H9 (cell line): ENCODE measurements around the gene MAD1L1. TPM values are rescaled to one million over a fixed set of nuclear protein-coding genes. Genes with fewer than 3 reads are reported as not detected.

ENCODE experiments used
- DNase-seq: peaks from one replicate; pipeline ENCODE4 v3.0.0-alpha.2; 2017
- H2AFZ ChIP-seq: one replicate; pipeline ENCODE4 v1.6.1; 2013; ENCODE audit warnings: mild to moderate bottlenecking, low read length, control low read depth, moderate library complexity
- H2AK5ac ChIP-seq: 2 replicates; pipeline ENCODE4 v1.6.1; 2013; ENCODE audit warnings: low read length, control low read depth, mixed read lengths; ENCODE audit not compliant: insufficient read length
- H2BK120ac ChIP-seq: one replicate; pipeline ENCODE4 v1.6.1; 2013; ENCODE audit warnings: low read depth, mild to moderate bottlenecking, low read length, control low read depth, inconsistent platforms; ENCODE audit not compliant: poor library complexity, severe bottlenecking
- H2BK12ac ChIP-seq: 2 replicates; pipeline ENCODE4 v1.6.1; 2013; ENCODE audit warnings: low read length, control low read depth, mixed read lengths, low read depth; ENCODE audit not compliant: insufficient read length
- H2BK15ac ChIP-seq: 2 replicates; pipeline ENCODE4 v1.6.1; 2013; ENCODE audit warnings: low read depth, low read length, control low read depth
- H2BK20ac ChIP-seq: one replicate; pipeline ENCODE4 v1.6.1; 2013; ENCODE audit warnings: low read depth, mild to moderate bottlenecking, low read length, control low read depth, inconsistent platforms; ENCODE audit not compliant: poor library complexity, severe bottlenecking
- H2BK5ac ChIP-seq: 2 replicates; pipeline ENCODE4 v1.6.1; 2013; ENCODE audit warnings: low read length, control low read depth, mixed read lengths; ENCODE audit not compliant: insufficient read length
- H3K14ac ChIP-seq: 2 replicates; pipeline ENCODE4 v1.6.1; 2013; ENCODE audit warnings: low read length, control low read depth; ENCODE audit not compliant: insufficient read depth
- H3K18ac ChIP-seq: 2 replicates; pipeline ENCODE4 v1.6.1; 2013; ENCODE audit warnings: low read depth, mild to moderate bottlenecking, mixed read lengths, low read length, control low read depth; ENCODE audit not compliant: insufficient read length
- H3K23ac ChIP-seq: 2 replicates; pipeline ENCODE4 v1.6.1; 2013; ENCODE audit warnings: low read length, control low read depth, mixed read lengths, low read depth; ENCODE audit not compliant: insufficient read length
- H3K23me2 ChIP-seq: 2 replicates; pipeline ENCODE4 v1.6.1; 2013; ENCODE audit warnings: low read depth, mild to moderate bottlenecking, mixed read lengths, low read length, control low read depth; ENCODE audit not compliant: insufficient read length, poor library complexity, severe bottlenecking
- H3K27ac ChIP-seq: 2 replicates; pipeline ENCODE4 v1.5.1; 2013; ENCODE audit warnings: low read length, control low read depth, mixed read lengths, low read depth; ENCODE audit not compliant: insufficient read length
- H3K27me3 ChIP-seq: 2 replicates; pipeline ENCODE4 v1.6.1; 2013; ENCODE audit warnings: low read length, control low read depth, inconsistent platforms; ENCODE audit not compliant: insufficient read depth
- H3K4ac ChIP-seq: 2 replicates; pipeline ENCODE4 v1.6.1; 2013; ENCODE audit warnings: low read depth, mild to moderate bottlenecking, control low read depth, inconsistent platforms, low read length, moderate library complexity
- H3K4me1 ChIP-seq: 2 replicates; pipeline ENCODE4 v1.6.1; 2013; ENCODE audit warnings: low read length, control low read depth, inconsistent platforms; ENCODE audit not compliant: insufficient read depth
- H3K4me2 ChIP-seq: 2 replicates; pipeline ENCODE4 v1.6.1; 2013; ENCODE audit warnings: low read length, control low read depth, mixed read lengths; ENCODE audit not compliant: insufficient read length, insufficient read depth
- H3K56ac ChIP-seq: 2 replicates; pipeline ENCODE4 v1.6.1; 2013; ENCODE audit warnings: low read depth, mild to moderate bottlenecking, mixed read lengths, low read length, control low read depth; ENCODE audit not compliant: insufficient read length
- H3K79me1 ChIP-seq: 2 replicates; pipeline ENCODE4 v1.6.1; 2013; ENCODE audit warnings: low read depth, mild to moderate bottlenecking, moderate library complexity, low read length, control low read depth, inconsistent platforms; ENCODE audit not compliant: insufficient read depth, poor library complexity, severe bottlenecking
- H3K79me2 ChIP-seq: 2 replicates; pipeline ENCODE4 v1.6.1; 2013; ENCODE audit warnings: low read length, control low read depth, inconsistent platforms; ENCODE audit not compliant: insufficient read depth
- H3K9ac ChIP-seq: 2 replicates; pipeline ENCODE4 v1.6.1; 2013; ENCODE audit warnings: low read length, control low read depth, mixed read lengths; ENCODE audit not compliant: insufficient read length; ENCODE audit errors: extremely low read depth
- H3K9me3 ChIP-seq: one replicate; pipeline ENCODE4 v1.6.1; 2013; ENCODE audit warnings: low read depth, low read length, inconsistent platforms; ENCODE audit not compliant: control insufficient read depth
- H3T11ph ChIP-seq: one replicate; pipeline ENCODE4 v1.6.1; 2013; ENCODE audit warnings: mild to moderate bottlenecking, low read length, control low read depth, inconsistent platforms
- H4K20me1 ChIP-seq: one replicate; pipeline ENCODE4 v1.6.1; 2013; ENCODE audit not compliant: control insufficient read depth, insufficient read length, insufficient read depth
- H4K5ac ChIP-seq: 2 replicates; pipeline ENCODE4 v1.6.1; 2013; ENCODE audit warnings: low read depth, mild to moderate bottlenecking, mixed read lengths, low read length, control low read depth; ENCODE audit not compliant: insufficient read length
- H4K8ac ChIP-seq: replicated peaks from 2 replicates; pipeline ENCODE4 v1.6.1; 2013; ENCODE audit warnings: low read length, control low read depth, mixed read lengths, low read depth; ENCODE audit not compliant: insufficient read length
- H4K91ac ChIP-seq: 2 replicates; pipeline ENCODE4 v1.6.1; 2013; ENCODE audit warnings: low read depth, mild to moderate bottlenecking, moderate library complexity, mixed read lengths, low read length, control low read depth; ENCODE audit not compliant: insufficient read length
- H3K27ac Mint-ChIP-seq, 3 experiments: 2 replicates in 2 of 3; 3 replicates in 1 of 3; pipeline ENCODE4 v1.8.0; 2020 to 2021; ENCODE audit warnings: mixed read lengths in 3 of 3, mild to moderate bottlenecking in 1 of 3, moderate library complexity in 1 of 3
- H3K27me3 Mint-ChIP-seq: 2 replicates; pipeline ENCODE4 v1.8.0; 2021; ENCODE audit warnings: low read depth, mild to moderate bottlenecking, moderate library complexity, mixed read lengths
- H3K36me3 Mint-ChIP-seq, 3 experiments: 2 replicates in 2 of 3; 3 replicates in 1 of 3; pipeline ENCODE4 v1.8.0; 2020 to 2021; ENCODE audit warnings: low read depth in 3 of 3, mixed read lengths in 3 of 3; ENCODE audit not compliant: insufficient read depth in 1 of 3
- H3K4me1 Mint-ChIP-seq, 2 experiments: 2 replicates each; pipeline ENCODE4 v1.8.0; 2020; ENCODE audit warnings: mixed read lengths in 2 of 2
- H3K4me3 Mint-ChIP-seq, 2 experiments: 2 replicates in 1 of 2; 3 replicates in 1 of 2; pipeline ENCODE4 v1.8.0; 2020 to 2021; ENCODE audit warnings: mild to moderate bottlenecking in 2 of 2, mixed read lengths in 2 of 2, moderate library complexity in 1 of 2
- H3K9me3 Mint-ChIP-seq, 2 experiments: 2 replicates in 1 of 2; 3 replicates in 1 of 2; pipeline ENCODE4 v1.8.0; 2020; ENCODE audit warnings: mild to moderate bottlenecking in 2 of 2, mixed read lengths in 2 of 2, moderate library complexity in 1 of 2
- CTCF ChIP-seq: fragments of 200-600 bp; sonication (generic); conservative IDR thresholded peaks from 3 replicates; pipeline ENCODE4 v1.8.0; 2021; ENCODE audit warnings: antibody characterized with exemption, mild to moderate bottlenecking
- whole genome bisulfite sequencing: extraction: QIAGEN DNeasy Blood & Tissue Kit; methylation state at CpG from one replicate; pipeline ENCODE4 v1.1.7; 2013; ENCODE audit warnings: missing lambda C conversion rate, low lambda C conversion rate, mixed read lengths; ENCODE audit not compliant: insufficient read length; ENCODE audit errors: extremely low coverage; 5-methylcytosine and 5-hydroxymethylcytosine counted together
- total RNA-seq: library from RNA; stranded (reverse); gene quantifications from 2 replicates; pipeline ENCODE4 v1.2.1, GENCODE V29; 2021

MAD1L1 gene
- total RNA-seq, 1 experiment from 2014 or later = 39.0 TPM

GRCh38 chr7:2230882-2231281 lies 1.9 kb downstream of the MAD1L1 start:
- H3K14ac ChIP-seq = no peak overlapping the region
- H3K9ac ChIP-seq = no peak overlapping the region
- Mint-ChIP-seq H3K4me1 (peaks cover 12% of the 10 kb centered on the region in 2 experiments), H3K27ac (no peak overlapping the region), H3K27me3 (no peaks in the 10 kb centered on the region), H3K9me3 (no peaks in the 10 kb centered on the region), H3K4me3 (peak overlapping the region in 1 of 2 experiments; percentile 76; a peak in 2 of 5 replicates), H3K36me3 (peaks cover 26 to 60% (median 53%) of the 10 kb centered on the region in 3 experiments)
- no peak overlapping the region for H4K91ac ChIP-seq
- DNase-seq = no peak
- H3K79me2 ChIP-seq = peaks cover 5% of the 10 kb centered on the region; the same call in 1 of the 2 replicates
- H4K20me1 ChIP-seq = no peaks in the 10 kb centered on the region
- H4K8ac ChIP-seq = no peak overlapping the region
- no peak overlapping the region for H2AK5ac ChIP-seq
- H3K4me2 ChIP-seq = no peak overlapping the region
- H3T11ph ChIP-seq = no peak overlapping the region
- no peak overlapping the region for H3K56ac ChIP-seq
- no peak for TF ChIP-seq CTCF
- WGBS = no CpG with 5 or more reads among the region's 9 CpGs
- no peaks in the 10 kb centered on the region for H3K27me3 ChIP-seq
- H3K79me1 ChIP-seq = peaks cover 12% of the 10 kb centered on the region
- H3K18ac ChIP-seq = no peak overlapping the region
- no peak overlapping the region for H3K23ac ChIP-seq
- no peak overlapping the region for H2BK5ac ChIP-seq
- no peak overlapping the region for H3K27ac ChIP-seq
- H2BK15ac ChIP-seq = no peak overlapping the region
- H3K4me1 ChIP-seq = no peaks in the 10 kb centered on the region
- H3K9me3 ChIP-seq = no peaks in the 10 kb centered on the region
- no peak overlapping the region for H2BK12ac ChIP-seq
- no peak overlapping the region for H4K5ac ChIP-seq
- H3K4ac ChIP-seq = no peak overlapping the region
- H3K23me2 ChIP-seq = peaks cover 13% of the 10 kb centered on the region
- H2BK120ac ChIP-seq = no peak overlapping the region
- no peak overlapping the region for H2BK20ac ChIP-seq
- H2AFZ ChIP-seq = no peak overlapping the region
